GM23338 (cell line): ENCODE measurements around the gene RPS17.

ENCODE experiments used
- CTCF ChIP-seq, 2 experiments: fragments of 200-600 bp in 1 of 2; sonication (generic) in 1 of 2; conservative IDR thresholded peaks; 2 replicates each; pipeline versions ENCODE4 v1.5.1 to v1.6.1; 2016 to 2017; ENCODE audit warnings: antibody characterized with exemption in 2 of 2, low read depth in 2 of 2, mild to moderate bottlenecking in 2 of 2, moderate library complexity in 1 of 2
- EZH2 ChIP-seq: fragments of 200-600 bp; sonication (generic); IDR thresholded peaks from one replicate; pipeline ENCODE4 v1.8.0; 2017; ENCODE audit warnings: antibody characterized with exemption, mild to moderate bottlenecking, low read depth; ENCODE audit not compliant: unreplicated experiment
- POLR2AphosphoS5 ChIP-seq: IDR thresholded peaks from 2 replicates; pipeline ENCODE4 v1.6.1; 2016; ENCODE audit warnings: antibody characterized with exemption, low read depth
- STAT1 ChIP-seq: IDR thresholded peaks from one replicate; pipeline ENCODE4 v1.6.1; 2016; ENCODE audit warnings: antibody characterized with exemption; ENCODE audit not compliant: unreplicated experiment
- ZNF114 ChIP-seq: fragments of 250-450 bp; sonication (Bioruptor Pico); IDR thresholded peaks from 2 replicates; pipeline ENCODE4 v1.5.0; 2020; ENCODE audit warnings: mild to moderate bottlenecking, moderate library complexity

GRCh38 chr15:82571722-82572222, 31.5 kb upstream of the RPS17 start:
- no peak for TF ChIP-seq CTCF (conservative IDR thresholded peaks at IDR 0.05; ENCODE audit: low read depth in 2 of 2)
- peak; percentile 42; the same call in 1 of the 2 replicates for TF ChIP-seq POLR2AphosphoS5
- TF ChIP-seq EZH2, result no peak
- no peak for TF ChIP-seq ZNF114 (CRISPR knock-in tag)
- no peak for TF ChIP-seq STAT1
